BLaER1 treated with 17β-estradiol and CSF1 and Interleukin-3, amounts not matched to agents 10 nM and 100 nM (cell line): Measurements from ENCODE around the gene TFPT.

Experiments used
- H3K27ac ChIP-seq, 11 experiments: shearing (Covaris generic); formaldehyde crosslinking; 2 replicates each; pipeline ENCODE4 v1.8.1; 2022
- H3K27me3 ChIP-seq, 11 experiments: shearing (Covaris generic); formaldehyde crosslinking; 2 replicates each; pipeline ENCODE4 v1.8.1; 2022
- H3K36me3 ChIP-seq, 11 experiments: shearing (Covaris generic); formaldehyde crosslinking; 2 replicates each; pipeline ENCODE4 v1.8.1; 2022
- H3K4me1 ChIP-seq, 10 experiments: shearing (Covaris generic); formaldehyde crosslinking; 2 replicates each; pipeline ENCODE4 v1.8.1; 2022
- H3K4me2 ChIP-seq, 11 experiments: shearing (Covaris generic); formaldehyde crosslinking; 2 replicates each; pipeline ENCODE4 v1.8.1; 2022
- H3K4me3 ChIP-seq, 10 experiments: shearing (Covaris generic); formaldehyde crosslinking; 2 replicates each; pipeline ENCODE4 v1.8.1; 2022
- H3K9ac ChIP-seq, 11 experiments: shearing (Covaris generic); formaldehyde crosslinking; 2 replicates each; pipeline ENCODE4 v1.8.1; 2022
- H3K9me3 ChIP-seq, 11 experiments: shearing (Covaris generic); formaldehyde crosslinking; replicated peaks in 1 of 11; 2 replicates each; pipeline ENCODE4 v1.8.1; 2022
- H4K20me1 ChIP-seq, 11 experiments: shearing (Covaris generic); formaldehyde crosslinking; 2 replicates each; pipeline ENCODE4 v1.8.1; 2022
- Cebpa-rat ChIP-seq, 11 experiments: shearing (Covaris generic); IDR thresholded peaks; 2 replicates each; pipeline ENCODE4 v1.8.1; 2022

TFPT gene

GRCh38 chr19:54114340-54115108 is 933 bp downstream of the TFPT start:
- H4K20me1 ChIP-seq, result peaks cover 0 to 72% (median 38%) of the 10 kb centered on the region in 11 experiments; a peak in 15 of 22 replicates
- peak overlapping the region; percentile 59 to 93 (median 91) for H3K27ac ChIP-seq
- H3K27me3 ChIP-seq, result no peaks in the 10 kb centered on the region
- H3K4me3 ChIP-seq, result peak overlapping the region; percentile 74 to 93 (median 87)
- peaks cover 20 to 30% (median 24%) of the 10 kb centered on the region in 10 experiments for H3K4me1 ChIP-seq
- H3K36me3 ChIP-seq, result peaks cover 41 to 68% (median 61%) of the 10 kb centered on the region in 11 experiments
- peak overlapping the region; percentile 89 to 98 (median 95) for H3K4me2 ChIP-seq
- no peaks in the 10 kb centered on the region for H3K9me3 ChIP-seq
- H3K9ac ChIP-seq, result peak overlapping the region; percentile 84 to 95 (median 90)
- TF ChIP-seq Cebpa-rat (IDR thresholded peaks at IDR 0.05), result no peak

DNA sequence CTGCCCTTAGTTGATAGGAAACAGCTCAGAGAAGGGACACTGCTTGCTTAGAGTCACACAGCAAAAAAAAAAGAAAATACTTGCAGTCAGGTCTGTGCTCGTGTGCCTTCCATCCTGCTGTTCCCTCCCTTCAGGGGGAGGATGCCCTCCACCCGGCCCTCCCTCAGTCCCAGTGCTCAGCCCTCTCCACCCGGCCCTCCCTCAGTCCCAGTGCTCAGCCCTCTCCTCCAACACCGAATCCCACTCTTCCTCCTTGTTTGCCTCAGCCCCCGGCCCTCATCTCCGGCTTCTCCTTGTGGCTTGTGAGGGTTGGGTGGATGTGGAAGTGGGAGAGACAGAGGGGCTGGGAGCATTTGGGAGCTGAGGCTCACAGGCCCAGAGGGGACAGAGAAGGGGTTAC is 5.8 kb downstream of the TFPT start:
- no peak overlapping the region for H3K4me2 ChIP-seq
- peaks cover 0 to 79% (median 48%) of the 10 kb centered on the region in 11 experiments; a peak in 17 of 22 replicates for H4K20me1 ChIP-seq
- H3K27me3 ChIP-seq, result no peaks in the 10 kb centered on the region
- H3K9ac ChIP-seq, result 0 out of 22 replicates have a peak overlapping the region, but pooled peaks of 3 of the 11 experiments have one; percentile 19 to 41 (median 34)
- H3K4me3 ChIP-seq, result no peak overlapping the region
- no peak overlapping the region for H3K27ac ChIP-seq
- no peaks in the 10 kb centered on the region for H3K9me3 ChIP-seq
- peaks cover 8 to 26% (median 12%) of the 10 kb centered on the region in 10 experiments for H3K4me1 ChIP-seq
- TF ChIP-seq Cebpa-rat (IDR thresholded peaks at IDR 0.05), result no peak
- H3K36me3 ChIP-seq, result peaks cover 71 to 93% (median 88%) of the 10 kb centered on the region in 11 experiments

- peaks cover 0 to 73% (median 42%) of the 10 kb centered on the region in 11 experiments; a peak in 17 of 22 replicates for H4K20me1 ChIP-seq
- peaks cover 71 to 94% (median 83%) of the 10 kb centered on the region in 11 experiments for H3K36me3 ChIP-seq
- H3K4me2 ChIP-seq, result no peak overlapping the region
- no peaks in the 10 kb centered on the region for H3K27me3 ChIP-seq
- H3K9ac ChIP-seq, result no peak overlapping the region; a peak in 1 of 22 replicates
- no peak overlapping the region for H3K27ac ChIP-seq
- peaks cover 6 to 30% (median 12%) of the 10 kb centered on the region in 10 experiments; a peak in 19 of 20 replicates for H3K4me1 ChIP-seq
- no peaks in the 10 kb centered on the region for H3K9me3 ChIP-seq
- H3K4me3 ChIP-seq, result no peak overlapping the region
- no peak for TF ChIP-seq Cebpa-rat (IDR thresholded peaks at IDR 0.05)
Measured at GRCh38 chr19:54108496-54108895, 7.0 kb downstream of the TFPT start.

GRCh38 chr19:54107876-54108490 is 7.5 kb downstream of the TFPT start:
- no peak for TF ChIP-seq Cebpa-rat (IDR thresholded peaks at IDR 0.05)
- Histone ChIP-seq H3K36me3 (peaks cover 71 to 89% (median 78%) of the 10 kb centered on the region in 11 experiments), H3K27ac (no peak overlapping the region), H3K4me3 (no peak overlapping the region), H4K20me1 (peaks cover 0 to 73% (median 42%) of the 10 kb centered on the region in 11 experiments; a peak in 17 of 22 replicates), H3K27me3 (no peaks in the 10 kb centered on the region), H3K4me1 (peaks cover 9 to 28% (median 15%) of the 10 kb centered on the region in 10 experiments; a peak in 19 of 20 replicates), H3K9me3 (no peaks in the 10 kb centered on the region), H3K9ac (no peak overlapping the region; a peak in 1 of 22 replicates), H3K4me2 (no peak overlapping the region)

DNA sequence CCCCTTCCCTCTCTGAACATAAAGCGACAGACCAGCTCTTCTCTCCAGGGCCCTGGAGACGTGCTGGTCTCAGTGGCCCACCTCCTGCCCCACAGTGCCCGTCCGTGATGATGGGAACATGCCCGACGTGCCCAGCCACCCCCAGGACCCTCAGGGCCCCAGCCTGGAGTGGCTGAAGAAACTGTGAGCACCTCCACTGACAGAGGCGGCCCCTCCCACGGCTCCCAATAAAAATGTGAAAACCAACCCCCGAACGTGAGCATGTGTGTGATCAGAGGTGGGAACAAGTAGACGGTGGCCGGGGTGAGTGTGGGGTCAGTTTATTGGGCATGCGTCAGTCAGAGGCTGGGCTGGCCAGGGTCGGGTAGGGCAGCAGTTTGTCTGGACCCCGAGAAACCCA is 8.7 kb downstream of the TFPT start:
- peaks cover 61 to 76% (median 66%) of the 10 kb centered on the region in 11 experiments for H3K36me3 ChIP-seq
- H3K4me3 ChIP-seq, result no peak overlapping the region
- H4K20me1 ChIP-seq, result peaks cover 0 to 66% (median 37%) of the 10 kb centered on the region in 11 experiments; a peak in 17 of 22 replicates
- H3K27ac ChIP-seq, result no peak overlapping the region
- no peak for TF ChIP-seq Cebpa-rat (IDR thresholded peaks at IDR 0.05)
- H3K9me3 ChIP-seq, result no peaks in the 10 kb centered on the region
- H3K27me3 ChIP-seq, result no peaks in the 10 kb centered on the region
- H3K4me1 ChIP-seq, result peaks cover 16 to 35% (median 21%) of the 10 kb centered on the region in 10 experiments
- no peak overlapping the region for H3K4me2 ChIP-seq
- no peak overlapping the region for H3K9ac ChIP-seq

GRCh38 chr19:54105796-54106195 is 9.7 kb downstream of the TFPT start:
- peaks cover 0 to 57% (median 33%) of the 10 kb centered on the region in 11 experiments; a peak in 17 of 22 replicates for H4K20me1 ChIP-seq
- no peak overlapping the region for H3K27ac ChIP-seq
- no peak overlapping the region for H3K4me2 ChIP-seq
- peaks cover 55 to 67% (median 58%) of the 10 kb centered on the region in 11 experiments for H3K36me3 ChIP-seq
- no peak for TF ChIP-seq Cebpa-rat (IDR thresholded peaks at IDR 0.05)
- H3K9me3 ChIP-seq, result no peaks in the 10 kb centered on the region
- peaks cover 25 to 44% (median 31%) of the 10 kb centered on the region in 10 experiments for H3K4me1 ChIP-seq
- no peak overlapping the region for H3K4me3 ChIP-seq
- H3K27me3 ChIP-seq, result no peaks in the 10 kb centered on the region
- no peak overlapping the region for H3K9ac ChIP-seq

GRCh38 chr19:54104998-54105715 is 10.3 kb downstream of the TFPT start:
- Histone ChIP-seq H3K36me3 (peaks cover 48 to 61% (median 51%) of the 10 kb centered on the region in 11 experiments), H3K4me2 (no peak overlapping the region), H3K9me3 (no peaks in the 10 kb centered on the region), H4K20me1 (peaks cover 0 to 51% (median 31%) of the 10 kb centered on the region in 11 experiments; a peak in 17 of 22 replicates), H3K27ac (no peak overlapping the region), H3K9ac (no peak overlapping the region), H3K4me3 (no peak overlapping the region), H3K27me3 (no peaks in the 10 kb centered on the region), H3K4me1 (peaks cover 31 to 50% (median 36%) of the 10 kb centered on the region in 10 experiments)
- no peak for TF ChIP-seq Cebpa-rat (IDR thresholded peaks at IDR 0.05)

DNA sequence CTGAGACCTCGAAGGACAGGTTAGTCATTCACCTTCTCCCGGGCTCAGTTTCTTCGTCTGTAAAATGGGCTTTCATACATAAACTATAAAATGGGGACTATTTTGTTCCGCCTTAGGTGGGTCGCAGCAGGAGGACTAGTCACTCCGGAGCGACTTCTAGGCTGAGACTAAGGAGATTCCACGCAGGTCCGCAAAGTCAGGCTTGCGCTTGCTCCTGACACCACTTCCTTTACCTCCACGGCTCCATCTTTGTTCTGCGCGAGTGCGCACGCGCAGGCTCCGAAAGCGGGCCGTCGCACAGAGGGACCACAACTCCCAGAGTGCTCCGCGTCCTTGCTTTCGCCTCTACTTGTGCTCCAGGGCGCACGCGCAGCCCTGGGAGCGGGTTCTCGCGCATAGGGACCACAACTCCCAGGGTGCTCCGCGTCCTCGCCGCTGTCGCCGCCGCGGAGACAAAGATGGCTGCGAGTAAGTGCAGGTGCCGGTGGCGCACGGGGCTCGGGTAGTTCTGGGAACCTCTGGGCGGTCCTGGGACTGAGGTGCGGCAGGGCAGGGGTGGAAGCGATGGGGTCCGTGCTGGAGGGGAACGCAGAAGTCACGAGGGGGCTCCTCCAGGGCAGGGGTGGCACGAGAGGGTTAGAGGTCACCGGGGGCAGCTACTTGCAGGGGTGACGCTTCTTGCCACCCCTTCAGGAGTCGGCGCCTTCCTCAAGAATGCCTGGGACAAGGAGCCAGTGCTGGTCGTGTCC is 12.9 kb downstream of the TFPT start, which contains the start of gene NDUFA3:
NDUFA3 (plus strand) TSS at position 435 of the 749 bp plus-strand sequence; CDS start at position 459, 24 bp downstream.
- peaks cover 0 to 25% (median 11%) of the 10 kb centered on the region in 11 experiments; a peak in 12 of 22 replicates for H4K20me1 ChIP-seq
- H3K9me3 ChIP-seq, result no peaks in the 10 kb centered on the region
- H3K4me3 ChIP-seq, result peak within 1 kb of the TSS; percentile 84 to 99 (median 96)
- H3K36me3 ChIP-seq, result peaks cover 23 to 35% (median 26%) of the 10 kb centered on the region in 11 experiments
- peak within 1 kb of the TSS; percentile 78 to 89 (median 85) for H3K9ac ChIP-seq
- TF ChIP-seq Cebpa-rat (IDR thresholded peaks at IDR 0.05), result no peak
- H3K4me1 ChIP-seq, result peaks cover 34 to 75% (median 47%) of the 10 kb centered on the region in 10 experiments
- peaks cover 3 to 18% (median 11%) of the 10 kb centered on the region in 11 experiments for H3K27me3 ChIP-seq
- peak within 1 kb of the TSS; percentile 89 to 99 (median 96) for H3K4me2 ChIP-seq
- H3K27ac ChIP-seq, result peak within 1 kb of the TSS; percentile 63 to 90 (median 74); a peak in 21 of 22 replicates
